Omental fat pad (tissue), 4 donors: Measurements from ENCODE around the gene NDEL1. TPM values are rescaled to one million over a fixed set of nuclear protein-coding genes. Genes with fewer than 3 reads are reported as not detected.
A peak's percentile ranks its signal among the peaks of the same experiment; 100 is the strongest.

ENCODE experiments used
- ATAC-seq: fragments of 150-250 bp; one replicate; pipeline ENCODE4 v1.9.1; 2016; ENCODE audit warnings: mild to moderate bottlenecking, moderate library complexity; ENCODE audit not compliant: low FRiP score
- DNase-seq: peaks from one replicate; pipeline ENCODE4 v3.0.0-alpha.2; 2019; ENCODE audit warnings: low spot score
- CTCF ChIP-seq, 3 donors: fragments of 450-650 bp; IDR thresholded peaks; one replicate each; pipeline ENCODE4 v1.5.1; 2016 to 2017; ENCODE audit warnings: antibody characterized with exemption in 3 of 3, mild to moderate bottlenecking in 3 of 3, moderate library complexity in 2 of 3
- total RNA-seq, 4 donors: library from RNA; depleted of rRNA; stranded (reverse); fragments of >200 nt; gene quantifications; one replicate each; pipeline ENCODE4 v1.1.0, GENCODE V29; 2016

Gene NDEL1
- total RNA-seq, 4 donors from 2014 or later = 64.3 to 139 (median 118) TPM

DNA sequence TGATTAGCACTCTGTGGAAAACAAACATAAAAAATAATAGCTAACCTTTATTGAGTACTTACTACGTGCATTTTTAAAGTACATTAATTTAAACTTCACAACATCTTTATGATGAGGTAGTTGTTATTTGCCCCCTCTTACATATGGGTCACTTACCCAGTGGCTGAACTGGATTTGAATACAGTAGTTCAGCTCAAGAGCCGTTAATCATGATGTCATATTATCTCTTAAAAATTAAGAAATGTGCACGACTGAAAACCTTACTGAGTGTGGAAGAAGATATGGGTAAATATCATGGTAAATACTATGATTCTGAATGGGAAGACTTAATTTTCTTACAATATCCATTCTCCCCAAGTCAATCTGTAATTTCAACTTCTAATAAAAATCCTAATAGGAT lies 17.6 kb downstream of the NDEL1 start:
- ATAC-seq (no peak), DNase-seq (no peak)
- no peak for TF ChIP-seq CTCF (IDR thresholded peaks at IDR 0.05)

- ATAC-seq = no peak
- DNase-seq = no peak
- TF ChIP-seq CTCF (IDR thresholded peaks at IDR 0.05) = no peak
These were observed 20.1 kb downstream of the NDEL1 start for GRCh38 chr17:8455665-8456209.

GRCh38 chr17:8458128-8458527 lies 22.4 kb downstream of the NDEL1 start:
- no peak for TF ChIP-seq CTCF (IDR thresholded peaks at IDR 0.05)
- ATAC-seq (no peak), DNase-seq (no peak)

DNA sequence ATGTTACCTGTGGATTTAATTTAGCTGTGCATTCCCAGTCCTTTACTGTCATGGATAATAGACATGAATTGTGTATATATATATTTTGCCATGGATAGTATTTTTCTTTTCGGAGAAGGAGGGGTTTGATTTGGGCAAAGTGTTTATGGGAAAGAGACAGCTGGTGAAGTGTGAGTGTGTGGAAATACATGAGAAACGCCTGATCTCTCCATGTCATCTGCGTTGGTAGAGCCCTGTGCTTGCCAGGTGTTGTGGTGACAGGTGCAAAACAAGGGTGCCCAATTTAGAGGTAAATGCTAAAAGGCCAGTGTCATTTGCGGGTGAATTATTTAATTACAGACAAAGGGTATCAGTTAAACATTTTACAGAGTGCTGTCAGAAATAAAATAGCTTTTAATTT lies 23.4 kb downstream of the NDEL1 start:
- ATAC-seq = no peak
- TF ChIP-seq CTCF (IDR thresholded peaks at IDR 0.05) = no peak
- no peak for DNase-seq

- ATAC-seq = no peak
- DNase-seq = no peak
These were observed 24.1 kb downstream of the NDEL1 start for GRCh38 chr17:8459831-8460230.

GRCh38 chr17:8462564-8462963 lies 26.9 kb downstream of the NDEL1 start:
- ATAC-seq = no peak
- no peak for TF ChIP-seq CTCF (IDR thresholded peaks at IDR 0.05)
- no peak for DNase-seq

More at GRCh38 chr17:8459831-8460230, 24.1 kb downstream of the NDEL1 start:
- TF ChIP-seq CTCF (IDR thresholded peaks at IDR 0.05) = no peak

GRCh38 chr17:8463099-8463498 lies 27.4 kb downstream of the NDEL1 start:
- TF ChIP-seq CTCF (IDR thresholded peaks at IDR 0.05) = no peak
- ATAC-seq (peak; percentile 9), DNase-seq (no peak)
